ENCODE results near the gene NPPA.

Gene NPPA

GRCh38 chr1:11874258-11874562, 26.6 kb upstream of the NPPA start:
- no peak for DNase-seq (ENCODE audit: low read depth)

GRCh38 chr1:11873395-11874257, 26.0 kb upstream of the NPPA start:
- DNase-seq (ENCODE audit: low read depth) = no peak

- no peak for DNase-seq (ENCODE audit: low read depth)
Observed at GRCh38 chr1:11872545-11872944, 25.0 kb upstream of the NPPA start.

GRCh38 chr1:11869650-11870207, 22.1 kb upstream of the NPPA start:
- no peak for DNase-seq (ENCODE audit: low read depth)

- DNase-seq (ENCODE audit: low read depth) = no peak
Observed at GRCh38 chr1:11869104-11869503, 21.5 kb upstream of the NPPA start.

- DNase-seq (ENCODE audit: low read depth) = no peak
Observed at GRCh38 chr1:11868331-11868980, 20.9 kb upstream of the NPPA start.

- DNase-seq (ENCODE audit: low read depth) = no peak
Observed at GRCh38 chr1:11862890-11863289, 15.3 kb upstream of the NPPA start.

GRCh38 chr1:11860587-11860986, 13.0 kb upstream of the NPPA start:
- no peak for DNase-seq (ENCODE audit: low read depth)

- no peak for DNase-seq (ENCODE audit: low read depth)
Observed at GRCh38 chr1:11860083-11860482, 12.5 kb upstream of the NPPA start.

GRCh38 chr1:11858968-11859871, 11.6 kb upstream of the NPPA start:
- peak; percentile 54 for DNase-seq (ENCODE audit: low read depth)

GRCh38 chr1:11858613-11858967, 11.0 kb upstream of the NPPA start, which contains the start of gene NPPB:
TSS of gene NPPB (minus strand) at chr1:11858945. CDS start at chr1:11858833, 112 bp downstream.
- no peak for DNase-seq (ENCODE audit: low read depth)

GRCh38 chr1:11858158-11858557, 10.6 kb upstream of the NPPA start:
- no peak for DNase-seq (ENCODE audit: low read depth)

- no peak for DNase-seq (ENCODE audit: low read depth)
Observed at GRCh38 chr1:11857164-11857851, 9.7 kb upstream of the NPPA start.

GRCh38 chr1:11856698-11857097, 9.1 kb upstream of the NPPA start:
- DNase-seq (ENCODE audit: low read depth) = no peak

- no peak for DNase-seq (ENCODE audit: low read depth)
Observed at GRCh38 chr1:11855430-11855829, 7.8 kb upstream of the NPPA start.

GRCh38 chr1:11854519-11854918, 6.9 kb upstream of the NPPA start:
- no peak for DNase-seq (ENCODE audit: low read depth)

GRCh38 chr1:11851180-11851579, 3.6 kb upstream of the NPPA start:
- DNase-seq (ENCODE audit: low read depth) = no peak

- no peak for DNase-seq (ENCODE audit: low read depth)
Observed at GRCh38 chr1:11850156-11850555, 2.6 kb upstream of the NPPA start.

- DNase-seq (ENCODE audit: low read depth) = no peak
Observed at GRCh38 chr1:11848373-11848700, 754 bp upstream of the NPPA start.

- DNase-seq (ENCODE audit: low read depth) = no peak
Observed at GRCh38 chr1:11845641-11846335, 1.8 kb downstream of the NPPA start.

All from activated T-cell treated with anti-CD3 and anti-CD28 coated beads for 24 hours (primary cell).